ENCODE results near the gene PLA1A.

Gene PLA1A

GRCh38 chr3:119569156-119569555, 28.5 kb upstream of the PLA1A start:
- no peak for TF ChIP-seq POLR2AphosphoS5 (IDR thresholded peaks at IDR 0.05; ENCODE audit: low read depth, low read length)
- TF ChIP-seq SIN3A (IDR thresholded peaks at IDR 0.05; ENCODE audit: borderline replicate concordance, insufficient read depth, low read length): no peak
- TF ChIP-seq REST (IDR thresholded peaks at IDR 0.05; ENCODE audit: insufficient read depth in 1 of 2, low read depth in 2 of 2, low read length in 2 of 2): no peak
- no peak for TF ChIP-seq TAF1 (IDR thresholded peaks at IDR 0.05; ENCODE audit: borderline replicate concordance, insufficient read depth, low read length)
- TF ChIP-seq FOXP2 (optimal IDR thresholded peaks at IDR 0.05; ENCODE audit: borderline replicate concordance, extremely low read depth, extremely low read length, insufficient read depth): no peak

- TF ChIP-seq SIN3A (IDR thresholded peaks at IDR 0.05; ENCODE audit: borderline replicate concordance, insufficient read depth, low read length): no peak
- TF ChIP-seq REST (IDR thresholded peaks at IDR 0.05; ENCODE audit: insufficient read depth in 1 of 2, low read depth in 2 of 2, low read length in 2 of 2): no peak
- TF ChIP-seq POLR2AphosphoS5 (IDR thresholded peaks at IDR 0.05; ENCODE audit: low read depth, low read length): no peak
- no peak for TF ChIP-seq TAF1 (IDR thresholded peaks at IDR 0.05; ENCODE audit: borderline replicate concordance, insufficient read depth, low read length)
Measured at GRCh38 chr3:119570229-119570628, 27.5 kb upstream of the PLA1A start.

GRCh38 chr3:119571230-119571629, 26.5 kb upstream of the PLA1A start:
- TF ChIP-seq REST (IDR thresholded peaks at IDR 0.05; ENCODE audit: insufficient read depth in 1 of 2, low read depth in 2 of 2, low read length in 2 of 2) (no peak), FOXP2 (optimal IDR thresholded peaks at IDR 0.05; ENCODE audit: borderline replicate concordance, extremely low read depth, extremely low read length, insufficient read depth) (no peak), POLR2AphosphoS5 (IDR thresholded peaks at IDR 0.05; ENCODE audit: low read depth, low read length) (no peak), TAF1 (IDR thresholded peaks at IDR 0.05; ENCODE audit: borderline replicate concordance, insufficient read depth, low read length) (no peak), SIN3A (IDR thresholded peaks at IDR 0.05; ENCODE audit: borderline replicate concordance, insufficient read depth, low read length) (no peak)

- TF ChIP-seq FOXP2 (optimal IDR thresholded peaks at IDR 0.05; ENCODE audit: borderline replicate concordance, extremely low read depth, extremely low read length, insufficient read depth) (no peak), SIN3A (IDR thresholded peaks at IDR 0.05; ENCODE audit: borderline replicate concordance, insufficient read depth, low read length) (no peak), POLR2AphosphoS5 (IDR thresholded peaks at IDR 0.05; ENCODE audit: low read depth, low read length) (no peak)
Measured at GRCh38 chr3:119571688-119572087, 26.0 kb upstream of the PLA1A start.

GRCh38 chr3:119575507-119575906, 22.2 kb upstream of the PLA1A start:
- no peak for TF ChIP-seq REST (IDR thresholded peaks at IDR 0.05; ENCODE audit: insufficient read depth in 1 of 2, low read depth in 2 of 2, low read length in 2 of 2)
- no peak for TF ChIP-seq SIN3A (IDR thresholded peaks at IDR 0.05; ENCODE audit: borderline replicate concordance, insufficient read depth, low read length)
- no peak for TF ChIP-seq TAF1 (IDR thresholded peaks at IDR 0.05; ENCODE audit: borderline replicate concordance, insufficient read depth, low read length)
- no peak for TF ChIP-seq POLR2AphosphoS5 (IDR thresholded peaks at IDR 0.05; ENCODE audit: low read depth, low read length)
- no peak for TF ChIP-seq FOXP2 (optimal IDR thresholded peaks at IDR 0.05; ENCODE audit: borderline replicate concordance, extremely low read depth, extremely low read length, insufficient read depth)
